GM12878 (cell line): Measurements from ENCODE around the gene PCNP. TPM values are rescaled to one million over a fixed set of nuclear protein-coding genes. Genes with fewer than 3 reads are reported as not detected.

Experiments used
- ATAC-seq: fragments of 200-7000 bp; cut with Tn5 transposase; 3 replicates; pipeline ENCODE4 v1.9.1; 2020; ENCODE audit warnings: mild to moderate bottlenecking, moderate library complexity
- BruUV-seq: library from RNA; stranded (reverse); fragments of 400-500 nt; replicated peaks from 2 replicates; lab custom pipeline; 2021; lab: Mats Ljungman, UMichigan
- CTCF ChIA-PET: fragments of 300-600 bp; sonication (Branson Sonifier 250); formaldehyde crosslinking; extraction: SDS; loops from one replicate; lab custom pipeline; 2021; ENCODE audit warnings: inconsistent platforms; lab: Yijun Ruan, JAX
- POLR2A ChIA-PET: fragments of 350-600 bp; formaldehyde crosslinking; extraction: SDS; loops from one replicate; lab custom pipeline; 2021; ENCODE audit warnings: inconsistent platforms; lab: Charles Lee
- RAD21 ChIA-PET: fragments of 300-600 bp; sonication (Branson Sonifier 250); formaldehyde crosslinking; loops from one replicate; lab custom pipeline; 2023; ENCODE audit warnings: antibody characterized with exemption; ENCODE audit not compliant: unreplicated experiment; lab: Charles Lee
- SMC1A ChIA-PET: fragments of 300-600 bp; sonication (Branson Sonifier 250); formaldehyde crosslinking; loops from one replicate; lab custom pipeline; 2023; ENCODE audit not compliant: unreplicated experiment, uncharacterized antibody; lab: Charles Lee
- DNase-seq: peaks from one replicate; pipeline ENCODE4 v3.0.0-alpha.2; 2011; ENCODE audit warnings: low read depth, low spot score
- FAIRE-seq: peaks from 3 replicates; lab custom pipeline; 2011; peaks lifted over from hg19 to GRCh38; lab: Jason Lieb, UNC
- H2AFZ ChIP-seq: 2 replicates; pipeline ENCODE4 v1.6.0; 2011; ENCODE audit warnings: low read depth, low read length, control low read depth; ENCODE audit not compliant: control insufficient read depth
- H3K27ac ChIP-seq: 2 replicates; pipeline ENCODE4 v1.5.1; 2011; ENCODE audit warnings: control low read depth; ENCODE audit not compliant: control insufficient read depth, insufficient read depth
- H3K27me3 ChIP-seq, 2 experiments: replicated peaks in 1 of 2; 2 replicates each; pipeline versions ENCODE4 v1.6.0 to v1.6.1; 2011; ENCODE audit warnings: low read length in 1 of 2; ENCODE audit not compliant: control insufficient read depth in 2 of 2, insufficient read depth in 2 of 2
- H3K36me3 ChIP-seq, 2 experiments: 2 replicates each; pipeline ENCODE4 v1.5.1; 2011; ENCODE audit warnings: low read length in 1 of 2; ENCODE audit not compliant: control insufficient read depth in 2 of 2, insufficient read depth in 2 of 2
- H3K4me1 ChIP-seq: 2 replicates; pipeline ENCODE4 v1.6.1; 2011; ENCODE audit warnings: mild to moderate bottlenecking, low read length, moderate library complexity, mixed read lengths; ENCODE audit not compliant: control insufficient read depth, insufficient read depth
- H3K4me2 ChIP-seq: 2 replicates; pipeline ENCODE4 v1.6.0; 2011; ENCODE audit warnings: control low read depth; ENCODE audit not compliant: control insufficient read depth, insufficient read depth
- H3K4me3 ChIP-seq: fragments of 200-600 bp; sonication (generic); 2 replicates; pipeline ENCODE4 v1.5.1; 2016
- H3K79me2 ChIP-seq: 2 replicates; pipeline ENCODE4 v1.6.0; 2011; ENCODE audit warnings: low read length; ENCODE audit not compliant: control insufficient read depth, insufficient read depth
- H3K9ac ChIP-seq: 2 replicates; pipeline ENCODE4 v1.8.0; 2011; ENCODE audit warnings: low read length, control low read depth, mixed read lengths; ENCODE audit not compliant: control insufficient read depth, insufficient read depth
- H3K9me3 ChIP-seq: replicated peaks from 3 replicates; pipeline ENCODE4 v1.5.1; 2011; ENCODE audit warnings: mild to moderate bottlenecking, low read length; ENCODE audit not compliant: control insufficient read depth, insufficient read depth
- H4K20me1 ChIP-seq: 2 replicates; pipeline ENCODE4 v1.6.0; 2011; ENCODE audit not compliant: control insufficient read depth, insufficient read depth
- BRCA1 ChIP-seq: IDR thresholded peaks from 2 replicates; pipeline ENCODE4 v1.6.1; 2011; ENCODE audit warnings: low read depth, low read length, improper control_type of control experiment
- CHD2 ChIP-seq: IDR thresholded peaks from 2 replicates; pipeline ENCODE4 v1.6.1; 2011; ENCODE audit warnings: low read depth, low read length, improper control_type of control experiment, borderline replicate concordance
- CREB1 ChIP-seq: IDR thresholded peaks from 2 replicates; pipeline ENCODE4 v1.6.1; 2012; ENCODE audit warnings: low read depth, mild to moderate bottlenecking, inconsistent platforms
- CUX1 ChIP-seq: IDR thresholded peaks from 2 replicates; pipeline ENCODE4 v1.6.1; 2012; ENCODE audit warnings: improper control_type of control experiment, low read depth, low read length; ENCODE audit not compliant: insufficient replicate concordance
- E2F8 ChIP-seq: fragments of 450-650 bp; IDR thresholded peaks from 2 replicates; pipeline ENCODE4 v1.6.1; 2018; ENCODE audit warnings: mild to moderate bottlenecking, low read depth, moderate library complexity; ENCODE audit not compliant: partially characterized antibody
- PRDM15 ChIP-seq: fragments of 450-650 bp; formaldehyde crosslinking; IDR thresholded peaks from 2 replicates; pipeline ENCODE4 v1.4.0; 2020; ENCODE audit warnings: mild to moderate bottlenecking, moderate library complexity
- SMAD1 ChIP-seq: fragments of 450-650 bp; IDR thresholded peaks from 2 replicates; pipeline ENCODE4 v1.6.1; 2018; ENCODE audit warnings: mild to moderate bottlenecking, low read depth; ENCODE audit not compliant: partially characterized antibody
- TCF12 ChIP-seq: IDR thresholded peaks from 2 replicates; pipeline ENCODE4 v1.6.1; 2011; ENCODE audit warnings: low read depth, mild to moderate bottlenecking, low read length
- TCF7 ChIP-seq: IDR thresholded peaks from 2 replicates; pipeline ENCODE4 v1.6.1; 2014; ENCODE audit warnings: antibody characterized with exemption, borderline replicate concordance
- WGBS: methylation state at CpG from one replicate; pipeline ENCODE4 v1.1.6; 2016; ENCODE audit warnings: low lambda C conversion rate; ENCODE audit not compliant: insufficient replicate concordance, insufficient coverage; ENCODE audit errors: missing lambda C conversion rate; 5-methylcytosine and 5-hydroxymethylcytosine counted together
- in situ Hi-C: fragments of 300-500 bp; cut with MboI; formaldehyde crosslinking; loops from 9 replicates; pipeline ENCODE4 v1.14.3; 2018; ENCODE audit warnings: mixed read lengths
- intact Hi-C: fragments of 100-400 bp; cut with micrococcal nuclease; formaldehyde crosslinking; loops from one replicate; pipeline ENCODE4 v1.14.2; 2022; ENCODE audit not compliant: unreplicated experiment
- polyA plus RNA-seq, 11 experiments: library from polyadenylated mRNA; depleted of rRNA in 4 of 11; unstranded in 6 of 11; stranded (reverse) in 5 of 11; fragments of >200 nt; fragmentation: Nextera tagmentation in 4 of 11; fragmentation: Illumina TruSeq in 1 of 11; extraction: Ambion mirVana in 4 of 11; extraction: Trizol in 1 of 11; gene quantifications; 1 replicate in 1 of 11; 2 replicates in 10 of 11; pipeline versions ENCODE4 v1.2.1 to v1.2.3, GENCODE V29; 2011 to 2016; ENCODE audit warnings: inconsistent platforms in 2 of 11, missing spikeins in 2 of 11, low read depth in 1 of 11
- total RNA-seq, 4 experiments: library from RNA; depleted of rRNA in 3 of 4; stranded (reverse); fragments of >200 nt in 3 of 4; fragmentation: Illumina TruSeq in 1 of 4; extraction: Trizol in 1 of 4; gene quantifications; 2 replicates each; pipeline versions ENCODE4 v1.2.1 to v1.2.3, GENCODE V29; 2013 to 2021

PCNP gene
- total and polyA plus RNA-seq, 10 of the 15 experiments (the other 5 are each of a cell fraction or from before 2014, with no cell fraction given) = 49.8 to 179 (median 109) TPM

- under 1% methylated on average over 39 of the region's 41 CpGs for WGBS
- no peaks in the 10 kb centered on the region for H3K9me3 ChIP-seq
- ChIA-PET CTCF (interaction anchor here (0.9 to 2.4 kb wide), 13 partner anchors 10 to 651 kb away, joined by 3 to 22 read pairs (median 4); partner anchors contain the start of genes TRMT10C and ZBTB11), SMC1A (interaction anchor here (1.2 to 1.6 kb wide), 4 partner anchors 9 to 104 kb away, joined by 3 to 5 read pairs (median 4); no protein-coding TSS in a partner anchor), RAD21 (interaction anchor here (0.6 to 2.4 kb wide), 9 partner anchors 13 to 708 kb away, joined by 3 to 11 read pairs (median 5); partner anchors contain the start of genes CEP97, TRMT10C and ZBTB11), POLR2A (interaction anchor here (0.5 to 2.4 kb wide), 11 partner anchors 11 to 753 kb away, joined by 3 to 16 read pairs (median 5); partner anchors contain the start of genes RPL24, TRMT10C and ZBTB11)
- ATAC-seq (peak; percentile 74), DNase-seq (peak; percentile 2), FAIRE-seq (no peak)
- H3K4me2 ChIP-seq = peak overlapping the region; percentile 71
- H3K36me3 ChIP-seq = peaks cover 0 to 5% of the 10 kb centered on the region in 2 experiments; a peak in 3 of 4 replicates
- H3K4me1 ChIP-seq = peaks cover 7% of the 10 kb centered on the region
- peak overlapping the region; percentile 88 for H3K27ac ChIP-seq
- no peaks in the 10 kb centered on the region for H4K20me1 ChIP-seq
- peaks cover 53% of the 10 kb centered on the region for H3K79me2 ChIP-seq
- H3K4me3 ChIP-seq = peak overlapping the region; percentile 84
- peak overlapping the region; percentile 47 for H2AFZ ChIP-seq
- in situ Hi-C loops (no loop called here), intact Hi-C loops (loop anchor here (1.0 to 2.0 kb wide), 4 partner anchors 14 to 103 kb away; partner anchors contain the start of genes SENP7, TRMT10C and ZBTB11)
- H3K9ac ChIP-seq = peak overlapping the region; percentile 88
- no peaks in the 10 kb centered on the region for H3K27me3 ChIP-seq
- BruUV-seq = TSS peak; percentile 71
- TF ChIP-seq BRCA1 (no peak), TCF12 (no peak), TCF7 (no peak), SMAD1 (no peak), CREB1 (no peak), CUX1 (no peak), PRDM15 (no peak), E2F8 (no peak), CHD2 (no peak)
Measured at GRCh38 chr3:101574388-101575112, 570 bp downstream of the PCNP start.
